Activated CD4-positive, alpha-beta T cell treated with anti-CD3 and anti-CD28 coated beads, Interleukin-2, amount 10 ng/mL, durations not matched to agents 24 days and 14 days (primary cell): ENCODE data around the gene SLCO3A1. TPM values are rescaled to one million over a fixed set of nuclear protein-coding genes. Genes with fewer than 3 reads are reported as not detected.
"Not testable (repeated sequence)": the region's sequence is repeated elsewhere in the genome, so short reads cannot be mapped to it uniquely, and the experiment has no call there.

Experiments used
- DNase-seq: peaks from one replicate; pipeline ENCODE4 v3.0.0; 2022
- H3K27ac Mint-ChIP-seq: one replicate; pipeline ENCODE4 v1.8.0; 2022; ENCODE audit warnings: mild to moderate bottlenecking, mixed read lengths
- H3K27me3 Mint-ChIP-seq: one replicate; pipeline ENCODE4 v1.8.0; 2022; ENCODE audit warnings: mixed read lengths
- H3K36me3 Mint-ChIP-seq: one replicate; pipeline ENCODE4 v1.8.0; 2022; ENCODE audit warnings: low read depth, mild to moderate bottlenecking, mixed read lengths
- H3K4me1 Mint-ChIP-seq: one replicate; pipeline ENCODE4 v1.8.0; 2021; ENCODE audit warnings: mixed read lengths
- H3K4me3 Mint-ChIP-seq: one replicate; pipeline ENCODE4 v1.8.0; 2022; ENCODE audit warnings: mild to moderate bottlenecking, moderate library complexity, mixed read lengths
- H3K9me3 Mint-ChIP-seq: one replicate; pipeline ENCODE4 v1.8.0; 2021; ENCODE audit warnings: mixed read lengths
- intact Hi-C: fragments of 100-400 bp; cut with micrococcal nuclease; formaldehyde crosslinking; loops from one replicate; pipeline ENCODE4 v1.15.1; 2023
- total RNA-seq: library from RNA; stranded (reverse); gene quantifications from 2 replicates; pipeline ENCODE4 v1.2.3, GENCODE V29; 2022

The SLCO3A1 gene
- total RNA-seq, 1 donor from 2014 or later: 16.3 TPM

DNA sequence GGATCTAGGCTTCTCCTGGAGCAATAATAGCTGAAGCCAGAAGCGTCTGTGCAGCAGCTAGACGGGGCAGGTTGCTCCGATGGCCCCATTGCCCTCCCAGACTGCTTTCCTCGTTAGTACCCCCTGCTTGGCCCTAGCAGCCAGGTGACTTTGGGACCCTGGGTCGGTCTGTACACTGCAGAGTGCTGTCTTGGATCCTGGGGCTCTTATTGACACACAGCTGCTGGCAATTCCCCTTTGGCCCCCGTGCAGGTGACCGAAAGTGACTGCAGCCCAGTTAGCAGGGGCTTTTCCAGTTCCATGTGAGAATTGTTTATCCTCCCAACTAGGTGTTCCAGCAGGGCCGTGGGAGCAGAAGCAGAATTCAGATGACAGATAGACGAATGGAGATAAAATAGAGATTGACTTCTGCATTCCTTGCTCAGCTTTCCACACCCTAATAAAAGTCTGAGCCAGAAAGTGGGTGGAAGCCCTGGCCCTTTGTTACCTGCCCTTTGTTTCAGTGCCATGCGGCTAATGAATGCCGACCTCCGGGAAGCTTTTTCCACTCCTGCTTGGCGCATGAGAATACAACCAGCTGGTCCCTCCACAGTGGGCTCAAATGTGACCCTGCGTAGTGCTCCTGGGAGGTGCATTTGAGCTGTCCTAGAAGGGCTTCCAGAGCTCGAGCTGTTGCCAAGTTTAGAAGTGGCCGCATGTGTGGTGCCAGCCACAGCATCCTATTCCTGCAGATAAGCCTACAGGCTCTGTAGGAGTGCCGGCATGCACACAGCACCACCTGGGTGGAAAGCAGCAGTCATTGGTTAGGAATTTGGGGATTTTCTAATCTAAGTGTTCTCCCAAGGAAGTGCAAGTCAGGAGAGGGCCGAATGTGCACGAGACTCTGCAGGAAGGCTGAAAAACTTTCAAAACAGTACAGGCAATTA is 94.4 kb downstream of the SLCO3A1 start:
- no peak overlapping the region for H3K27ac Mint-ChIP-seq
- peaks cover 29% of the 10 kb centered on the region for H3K4me1 Mint-ChIP-seq
- peaks cover 6% of the 10 kb centered on the region for H3K9me3 Mint-ChIP-seq
- intact Hi-C loops: no loop called here
- no peak for DNase-seq
- H3K36me3 Mint-ChIP-seq: peaks cover 4% of the 10 kb centered on the region
- no peak overlapping the region for H3K4me3 Mint-ChIP-seq
- H3K27me3 Mint-ChIP-seq: peaks cover 4% of the 10 kb centered on the region

DNA sequence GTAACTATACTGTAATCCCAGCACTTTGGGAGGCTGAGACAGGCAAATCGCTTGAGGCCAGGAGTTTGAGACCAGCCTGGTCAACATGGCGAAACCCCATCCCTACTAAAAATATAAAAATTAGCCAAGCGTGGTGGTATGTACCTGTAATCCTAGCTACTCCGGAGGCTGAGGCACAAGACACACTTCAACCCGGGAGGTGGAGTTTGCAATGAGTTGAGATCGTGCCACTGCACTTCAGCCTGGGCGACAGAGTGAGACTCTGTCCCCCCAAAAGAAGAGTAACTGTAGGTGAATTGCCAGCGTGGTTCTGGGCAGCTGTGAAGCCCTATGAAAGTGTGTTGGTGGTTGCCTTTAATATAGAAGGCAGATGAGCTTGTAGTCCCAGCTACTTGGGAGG is 95.9 kb downstream of the SLCO3A1 start:
- Mint-ChIP-seq H3K27ac (no peak overlapping the region), H3K4me3 (no peak overlapping the region), H3K4me1 (peaks cover 24% of the 10 kb centered on the region), H3K27me3 (peaks cover 4% of the 10 kb centered on the region), H3K9me3 (peaks cover 6% of the 10 kb centered on the region), H3K36me3 (peaks cover 4% of the 10 kb centered on the region)
- no peak for DNase-seq
- intact Hi-C loops: no loop called here

DNA sequence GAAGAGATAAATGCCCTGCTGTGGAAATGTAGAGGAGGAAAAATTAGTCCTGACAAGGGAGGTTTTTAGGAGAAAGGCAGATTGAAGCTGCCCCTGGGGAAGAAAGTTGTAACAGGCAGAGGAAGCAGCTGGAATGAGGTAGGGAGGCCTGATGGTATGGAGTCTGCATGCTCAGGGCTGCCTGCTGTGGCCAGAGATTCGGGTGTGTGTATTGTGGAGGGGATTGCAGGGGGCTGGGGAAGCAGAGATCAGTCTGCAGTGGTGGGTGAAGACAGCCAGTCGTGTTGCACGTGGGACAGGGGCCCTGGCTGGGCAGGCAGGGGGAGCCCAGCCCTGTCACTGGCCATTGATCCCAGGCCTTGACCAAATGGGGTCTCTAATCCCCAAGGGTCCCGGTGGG is 96.5 kb downstream of the SLCO3A1 start:
- Mint-ChIP-seq H3K27ac (no peak overlapping the region), H3K4me3 (no peak overlapping the region), H3K4me1 (peaks cover 25% of the 10 kb centered on the region), H3K27me3 (peaks cover 4% of the 10 kb centered on the region), H3K36me3 (peaks cover 4% of the 10 kb centered on the region), H3K9me3 (peaks cover 6% of the 10 kb centered on the region)
- intact Hi-C loops: no loop called here
- no peak for DNase-seq

DNA sequence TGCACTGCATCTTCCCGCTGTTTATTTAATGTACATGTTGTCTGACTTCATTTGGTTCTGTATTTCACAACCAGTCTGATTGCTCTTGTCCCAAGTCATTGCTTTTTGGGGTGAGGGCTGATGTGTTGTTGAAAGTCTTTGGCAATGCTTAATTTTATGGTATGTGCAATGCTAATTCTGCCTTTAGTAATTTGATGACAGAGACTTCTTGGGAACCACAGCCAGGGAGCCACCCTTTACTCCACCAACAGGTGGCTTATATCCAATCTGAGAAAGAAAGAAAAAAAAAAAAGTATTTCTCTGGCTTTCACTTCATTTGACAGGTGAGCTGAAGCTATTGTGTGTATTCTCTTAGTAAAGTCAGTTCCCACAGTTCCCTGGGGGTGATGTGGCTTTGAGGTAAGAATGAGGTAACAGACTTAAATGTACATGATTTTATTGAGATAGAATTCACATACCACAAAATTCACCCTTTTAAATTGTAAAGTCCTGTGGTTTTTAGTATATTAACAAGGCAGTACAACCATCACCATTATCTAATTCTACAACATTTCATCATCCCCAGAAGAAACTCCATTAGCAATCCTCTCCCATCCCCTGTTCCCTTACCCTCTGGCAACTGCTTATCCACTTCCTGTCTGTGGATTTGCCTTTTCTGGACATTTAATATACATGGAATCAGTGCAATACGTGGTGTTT is 97.3 kb downstream of the SLCO3A1 start:
- peaks cover 25% of the 10 kb centered on the region for H3K4me1 Mint-ChIP-seq

DNA sequence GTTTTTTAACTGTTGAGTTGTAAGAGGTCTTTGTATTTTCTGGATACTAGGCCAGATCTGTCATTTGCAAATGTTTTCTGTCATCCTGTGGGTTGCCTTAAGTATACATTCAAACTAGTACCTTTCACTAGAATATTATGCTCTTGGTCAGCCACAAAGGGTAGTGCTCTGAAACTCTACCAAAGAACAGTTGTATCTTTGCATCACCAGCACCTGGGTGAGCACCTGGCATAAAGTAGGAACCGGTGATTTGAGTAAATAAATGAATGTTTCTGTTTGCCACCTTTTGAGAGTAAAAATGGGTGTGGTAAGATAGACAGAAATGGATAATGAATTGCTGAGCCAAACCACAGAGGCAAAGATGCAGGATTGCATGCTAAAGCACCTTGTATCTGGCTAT is 98.7 kb downstream of the SLCO3A1 start:
- Mint-ChIP-seq H3K9me3 (no peaks in the 10 kb centered on the region), H3K27me3 (no peaks in the 10 kb centered on the region), H3K4me1 (peaks cover 26% of the 10 kb centered on the region), H3K27ac (no peak overlapping the region), H3K4me3 (no peak overlapping the region), H3K36me3 (no peaks in the 10 kb centered on the region)
- intact Hi-C loops: no loop called here
- DNase-seq: no peak

More for the DNA sequence above, 97.3 kb downstream of the SLCO3A1 start:
- intact Hi-C loops: no loop called here
- H3K9me3 Mint-ChIP-seq: peaks cover under 1% of the 10 kb centered on the region
- no peak overlapping the region for H3K27ac Mint-ChIP-seq
- no peaks in the 10 kb centered on the region for H3K36me3 Mint-ChIP-seq
- no peak overlapping the region for H3K4me3 Mint-ChIP-seq
- DNase-seq: no peak
- no peaks in the 10 kb centered on the region for H3K27me3 Mint-ChIP-seq

DNA sequence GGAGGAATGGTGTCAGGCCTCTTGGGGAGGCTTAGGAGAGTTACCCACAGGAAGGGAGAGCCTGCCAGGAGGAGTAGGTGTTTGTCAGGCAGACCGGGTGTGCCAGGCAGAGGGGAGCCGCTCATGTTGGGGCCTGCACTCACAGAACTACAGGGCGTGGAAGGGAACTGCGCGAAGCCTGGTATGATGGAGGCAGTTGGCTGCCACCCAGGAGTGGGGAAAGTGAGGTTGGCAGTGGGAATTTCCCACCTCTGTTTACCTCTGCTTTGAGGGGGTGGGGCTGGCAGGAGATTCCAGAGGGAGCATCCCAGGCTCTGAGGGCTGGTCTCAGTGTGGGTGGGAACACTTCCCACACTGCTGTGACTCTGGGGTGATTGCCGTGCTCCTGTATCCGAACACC is 99.9 kb downstream of the SLCO3A1 start:
- H3K36me3 Mint-ChIP-seq: no peaks in the 10 kb centered on the region
- no peak overlapping the region for H3K4me3 Mint-ChIP-seq
- intact Hi-C loops: no loop called here
- H3K27me3 Mint-ChIP-seq: no peaks in the 10 kb centered on the region
- no peak overlapping the region for H3K27ac Mint-ChIP-seq
- DNase-seq: no peak
- H3K9me3 Mint-ChIP-seq: no peaks in the 10 kb centered on the region
- peaks cover 25% of the 10 kb centered on the region for H3K4me1 Mint-ChIP-seq

DNA sequence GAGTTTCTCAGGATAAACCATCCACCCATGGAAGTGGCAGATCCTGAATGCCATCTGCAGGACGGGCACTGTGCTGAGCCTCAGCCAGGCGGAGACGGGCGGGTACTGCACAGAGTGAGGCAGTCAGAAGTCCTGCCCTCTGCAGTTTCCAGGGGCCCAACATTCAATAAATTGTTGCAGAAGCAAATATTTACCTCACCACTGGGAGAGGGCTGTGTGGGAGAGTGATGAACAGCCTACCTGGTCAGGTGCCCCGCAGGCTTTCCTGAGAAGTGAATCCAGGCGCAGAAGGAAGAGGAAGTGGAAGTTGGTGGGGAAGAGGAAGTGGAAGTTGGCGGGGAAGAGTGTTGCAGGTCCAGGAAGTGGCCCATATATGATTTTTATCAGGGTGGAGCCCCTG is 100.8 kb downstream of the SLCO3A1 start:
- Mint-ChIP-seq H3K4me1 (peaks cover 27% of the 10 kb centered on the region), H3K36me3 (no peaks in the 10 kb centered on the region), H3K27me3 (no peaks in the 10 kb centered on the region), H3K27ac (no peak overlapping the region), H3K9me3 (no peaks in the 10 kb centered on the region), H3K4me3 (no peak overlapping the region)
- no peak for DNase-seq
- intact Hi-C loops: no loop called here

DNA sequence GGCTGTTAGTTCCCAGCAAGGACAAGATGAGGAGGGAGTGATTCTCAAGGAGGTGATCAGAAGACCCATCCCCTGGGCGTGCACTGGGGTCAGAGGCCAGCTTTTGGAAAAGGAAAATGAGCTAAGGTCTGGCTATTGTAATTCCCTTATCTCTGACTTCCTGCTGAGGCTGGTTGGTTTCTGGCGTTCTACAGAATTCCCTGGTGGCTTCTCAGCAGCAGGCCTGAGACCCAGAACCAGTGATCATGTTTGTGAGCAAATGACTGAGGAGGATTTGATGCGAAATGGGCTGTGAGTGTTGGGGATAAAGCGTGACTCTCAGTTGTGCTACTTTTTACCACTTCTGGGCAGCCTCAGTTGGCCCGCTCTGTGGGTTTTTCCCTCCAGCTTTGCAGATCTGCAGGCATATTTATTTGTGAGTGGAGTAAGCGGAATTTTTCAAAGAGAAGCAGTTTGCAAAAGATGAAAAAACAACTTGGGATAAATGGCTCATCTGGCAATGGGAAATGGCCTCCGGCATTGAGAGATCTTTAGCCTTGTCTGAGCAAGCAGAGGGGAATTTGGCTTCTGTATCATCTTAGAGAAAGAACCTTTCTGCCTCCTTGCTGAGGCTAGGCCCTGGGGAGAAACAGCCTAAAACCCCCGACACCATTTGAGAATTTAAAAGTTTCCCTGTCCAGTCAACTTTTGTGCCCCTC is 102.7 kb downstream of the SLCO3A1 start:
- intact Hi-C loops: no loop called here
- H3K36me3 Mint-ChIP-seq: no peaks in the 10 kb centered on the region
- no peak overlapping the region for H3K27ac Mint-ChIP-seq
- no peak for DNase-seq
- H3K27me3 Mint-ChIP-seq: no peaks in the 10 kb centered on the region
- no peaks in the 10 kb centered on the region for H3K9me3 Mint-ChIP-seq
- no peak overlapping the region for H3K4me3 Mint-ChIP-seq
- peaks cover 21% of the 10 kb centered on the region for H3K4me1 Mint-ChIP-seq

DNA sequence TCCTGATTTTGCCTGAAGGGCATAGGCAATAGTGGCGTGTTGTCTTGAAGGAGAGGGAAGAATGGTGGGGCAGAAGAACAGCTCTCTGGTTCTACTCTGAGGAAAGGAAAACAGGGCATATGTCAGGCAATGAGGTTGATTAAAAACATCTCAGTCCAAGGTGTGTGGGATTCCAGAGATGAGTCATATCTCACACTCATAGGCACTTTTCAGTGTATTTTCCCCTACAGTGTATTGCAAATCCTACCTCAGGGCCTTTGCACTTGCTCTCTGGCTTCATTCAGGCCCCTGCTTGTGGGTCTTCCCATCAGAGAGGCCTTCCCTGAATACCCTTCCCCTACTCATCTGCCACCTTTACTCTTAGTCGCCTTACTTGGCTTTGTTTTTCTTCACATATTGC is 107.8 kb downstream of the SLCO3A1 start:
- peaks cover 13% of the 10 kb centered on the region for H3K4me1 Mint-ChIP-seq
- no peak for DNase-seq
- intact Hi-C loops: no loop called here

DNA sequence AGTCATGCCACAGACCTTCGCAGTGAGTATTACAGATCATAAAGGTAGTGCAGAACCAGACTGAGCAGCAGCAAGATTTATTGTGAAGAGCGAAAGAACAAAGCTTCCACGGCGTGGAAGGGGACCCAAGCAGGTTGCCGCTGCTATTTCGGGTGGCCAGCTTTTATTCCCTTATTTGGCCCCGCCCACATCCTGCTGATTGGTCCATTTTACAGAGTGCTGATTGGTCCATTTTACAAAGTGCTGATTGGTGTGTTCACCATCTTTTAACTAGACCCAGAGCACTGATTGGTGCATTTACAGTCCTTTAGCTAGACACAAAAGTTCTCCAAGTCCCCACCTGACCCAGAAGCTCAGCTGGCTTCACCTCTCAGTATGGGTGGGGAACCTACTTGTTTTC is 110.2 kb downstream of the SLCO3A1 start:
- H3K4me3 Mint-ChIP-seq, H3K27me3 Mint-ChIP-seq, H3K9me3 Mint-ChIP-seq, H3K27ac Mint-ChIP-seq, DNase-seq, H3K36me3 Mint-ChIP-seq, intact Hi-C loops: not testable (repeated sequence)
- H3K4me1 Mint-ChIP-seq: peaks cover 13% of the 10 kb centered on the region

More for the DNA sequence above, 107.8 kb downstream of the SLCO3A1 start:
- Mint-ChIP-seq H3K27me3 (no peaks in the 10 kb centered on the region), H3K4me3 (no peak overlapping the region), H3K9me3 (peaks cover 5% of the 10 kb centered on the region), H3K27ac (no peak overlapping the region), H3K36me3 (no peaks in the 10 kb centered on the region)

DNA sequence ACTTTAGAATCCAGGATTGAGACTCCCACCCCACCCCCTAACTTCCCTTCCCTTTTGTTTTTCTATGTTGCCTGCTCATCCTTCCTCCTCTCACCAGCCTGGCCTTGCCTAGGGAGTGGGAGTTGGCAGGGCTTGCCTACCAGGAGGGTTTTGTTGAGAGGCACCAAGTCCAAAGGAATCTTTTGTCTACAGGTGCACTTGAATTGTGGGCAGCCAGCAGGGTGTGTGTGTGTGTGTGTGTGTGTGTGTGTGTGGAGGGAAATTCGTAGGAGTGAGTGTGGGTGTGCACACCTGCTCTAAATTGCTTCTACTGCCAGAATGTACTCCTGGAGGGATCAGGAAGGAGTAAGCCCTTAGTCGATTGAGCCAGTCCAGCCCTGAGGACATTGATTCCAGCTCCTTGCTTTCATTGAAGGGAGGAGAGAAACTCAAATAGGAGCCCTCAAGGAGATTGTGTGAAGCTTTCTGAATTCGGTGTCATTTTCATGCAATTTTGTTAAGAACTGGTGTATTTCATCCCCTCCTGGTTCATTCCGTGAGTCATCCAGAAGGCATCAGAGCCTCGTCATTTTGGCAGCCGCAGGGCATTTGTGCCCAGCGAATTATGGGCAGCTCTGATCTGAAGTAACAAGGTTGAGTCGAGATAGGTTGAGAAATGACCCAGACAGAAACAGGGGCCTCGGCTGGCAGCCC is 112.1 kb downstream of the SLCO3A1 start:
- peaks cover 2% of the 10 kb centered on the region for H3K27me3 Mint-ChIP-seq
- no peak overlapping the region for H3K4me3 Mint-ChIP-seq
- peaks cover 5% of the 10 kb centered on the region for H3K9me3 Mint-ChIP-seq
- H3K4me1 Mint-ChIP-seq: peaks cover 11% of the 10 kb centered on the region
- DNase-seq: no peak
- intact Hi-C loops: no loop called here
- no peak overlapping the region for H3K27ac Mint-ChIP-seq
- no peaks in the 10 kb centered on the region for H3K36me3 Mint-ChIP-seq

DNA sequence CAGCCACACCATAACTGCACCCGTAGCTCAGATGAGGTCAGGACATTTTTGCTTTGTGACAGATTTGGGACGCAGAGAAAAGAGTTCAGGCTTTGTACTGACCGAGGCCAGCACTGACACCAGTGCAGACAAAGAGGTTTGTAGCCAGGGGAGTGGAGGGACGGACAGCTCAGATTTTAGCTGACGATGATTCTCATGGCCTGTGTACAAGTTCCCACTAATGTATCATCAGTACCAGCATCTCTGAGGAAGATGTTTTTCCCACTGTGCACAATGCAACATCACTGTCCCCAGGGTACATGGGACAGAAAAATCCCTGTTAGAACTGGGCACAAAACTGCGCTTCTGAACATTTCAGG is 112.7 kb downstream of the SLCO3A1 start:
- Mint-ChIP-seq H3K4me1 (peaks cover 8% of the 10 kb centered on the region), H3K9me3 (peaks cover 5% of the 10 kb centered on the region), H3K27me3 (peaks cover 2% of the 10 kb centered on the region), H3K36me3 (no peaks in the 10 kb centered on the region), H3K27ac (no peak overlapping the region), H3K4me3 (no peak overlapping the region)
- DNase-seq: no peak
- intact Hi-C loops: no loop called here

DNA sequence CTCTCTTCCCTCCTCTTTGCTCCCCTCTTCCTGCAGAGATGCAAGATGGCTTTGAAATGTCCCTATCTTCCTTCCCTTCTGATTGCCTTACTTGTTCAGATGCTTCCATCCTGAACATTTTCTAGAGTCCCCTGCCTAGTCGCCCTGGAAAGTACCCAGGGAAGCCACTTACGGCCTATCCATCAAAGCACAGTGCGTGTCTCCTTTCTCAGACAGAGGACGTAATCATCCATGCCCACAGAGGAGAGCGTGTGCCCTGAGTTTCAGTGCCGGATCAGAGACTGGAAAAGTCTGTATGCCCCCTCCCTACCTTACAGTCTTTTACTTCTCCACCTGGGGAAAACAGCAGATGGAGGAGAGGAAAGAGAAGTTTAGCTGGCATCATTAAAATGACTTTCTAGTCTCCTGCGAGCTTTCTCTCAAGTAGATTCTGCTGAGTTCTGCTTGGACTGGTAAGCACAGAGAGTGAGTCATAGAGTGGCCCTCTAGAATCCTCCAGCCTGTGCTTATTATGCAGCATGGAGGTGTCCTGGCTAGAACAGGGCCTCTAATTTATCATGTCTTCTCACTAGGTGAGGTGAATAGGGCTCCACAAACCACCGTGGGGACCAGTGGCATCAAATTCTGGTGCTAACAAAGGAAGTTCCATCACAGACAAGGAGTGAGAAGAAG is 114.6 kb downstream of the SLCO3A1 start:
- H3K27me3 Mint-ChIP-seq: peaks cover 2% of the 10 kb centered on the region
- no peak for DNase-seq
- no peak overlapping the region for H3K4me3 Mint-ChIP-seq
- no peak overlapping the region for H3K27ac Mint-ChIP-seq
- no peaks in the 10 kb centered on the region for H3K36me3 Mint-ChIP-seq
- intact Hi-C loops: no loop called here
- H3K9me3 Mint-ChIP-seq: no peaks in the 10 kb centered on the region
- peaks cover 2% of the 10 kb centered on the region for H3K4me1 Mint-ChIP-seq
